CD14-positive monocyte (primary cell): ENCODE measurements around the gene BRIP1. TPM values are rescaled to one million over a fixed set of nuclear protein-coding genes. Genes with fewer than 3 reads are reported as not detected.

Experiments used
- DNase-seq, 3 donors: peaks; one replicate each; pipeline ENCODE4 v3.0.0-alpha.2; 2011 to 2022
- H2AFZ ChIP-seq: 2 replicates; pipeline ENCODE4 v1.6.0; 2012; ENCODE audit warnings: mild to moderate bottlenecking, low read depth, low read length, inconsistent platforms; ENCODE audit not compliant: insufficient read depth, poor library complexity, severe bottlenecking
- H3K27ac ChIP-seq, 2 donors: 1 replicate in 1 of 2; 2 replicates in 1 of 2; pipeline ENCODE4 v1.5.1; 2012 to 2013; ENCODE audit warnings: low read length in 2 of 2, control low read depth in 1 of 2, inconsistent platforms in 1 of 2, low read depth in 1 of 2, mild to moderate bottlenecking in 1 of 2
- H3K27me3 ChIP-seq, 2 donors: one replicate each; pipeline versions ENCODE4 v1.6.0 to v1.6.1; 2011 to 2013; ENCODE audit warnings: low read length in 2 of 2; ENCODE audit not compliant: control insufficient read depth in 2 of 2, insufficient read depth in 2 of 2
- H3K36me3 ChIP-seq, 2 donors: replicated peaks in 1 of 2; 1 replicate in 1 of 2; 2 replicates in 1 of 2; pipeline versions ENCODE4 v1.5.1 to v1.6.1; 2012 to 2013; ENCODE audit warnings: low read length in 2 of 2, control low read depth in 1 of 2, inconsistent platforms in 1 of 2, mild to moderate bottlenecking in 1 of 2; ENCODE audit not compliant: insufficient read depth in 2 of 2, control insufficient read depth in 1 of 2
- H3K4me1 ChIP-seq, 2 donors: 1 replicate in 1 of 2; 2 replicates in 1 of 2; pipeline versions ENCODE4 v1.5.1 to v1.6.1; 2012 to 2013; ENCODE audit warnings: low read length in 2 of 2, control low read depth in 1 of 2, inconsistent platforms in 1 of 2, mild to moderate bottlenecking in 1 of 2, moderate library complexity in 1 of 2; ENCODE audit not compliant: insufficient read depth in 2 of 2, control insufficient read depth in 1 of 2
- H3K4me2 ChIP-seq: replicated peaks from 2 replicates; pipeline ENCODE3; 2012; ENCODE audit warnings: low read length, moderate library complexity, mild to moderate bottlenecking; ENCODE audit not compliant: poor library complexity, severe bottlenecking; ENCODE audit errors: extremely low read depth
- H3K4me3 ChIP-seq, 3 experiments: fragments of 200-600 bp in 1 of 3; sonication (generic) in 1 of 3; replicated peaks in 1 of 3; 1 replicate in 2 of 3; 2 replicates in 1 of 3; pipeline ENCODE4 v1.5.1; 2011 to 2013; ENCODE audit warnings: low read length in 3 of 3, mild to moderate bottlenecking in 3 of 3, control low read depth in 2 of 3, low read depth in 2 of 3, inconsistent platforms in 1 of 3, moderate library complexity in 1 of 3
- H3K79me2 ChIP-seq: 2 replicates; pipeline ENCODE4 v1.6.0; 2012; ENCODE audit warnings: mild to moderate bottlenecking, control low read depth, inconsistent platforms, low read length, moderate library complexity; ENCODE audit not compliant: insufficient read depth
- H3K9ac ChIP-seq: 2 replicates; pipeline ENCODE4 v1.6.0; 2017; ENCODE audit warnings: low read length, mild to moderate bottlenecking; ENCODE audit not compliant: insufficient read depth, poor library complexity, severe bottlenecking
- H3K9me3 ChIP-seq, 2 donors: replicated peaks in 1 of 2; 1 replicate in 1 of 2; 2 replicates in 1 of 2; pipeline versions ENCODE4 v1.5.1 to v1.6.1; 2012 to 2013; ENCODE audit warnings: low read length in 2 of 2, control low read depth in 1 of 2; ENCODE audit not compliant: control insufficient read depth in 1 of 2, insufficient read depth in 1 of 2
- H4K20me1 ChIP-seq: 2 replicates; pipeline ENCODE4 v1.6.0; 2012; ENCODE audit warnings: mild to moderate bottlenecking, low read length, control low read depth, moderate library complexity; ENCODE audit not compliant: insufficient read depth
- H3K27ac Mint-ChIP-seq, 7 donors: one replicate each; pipeline ENCODE4 v1.8.0; 2020; ENCODE audit warnings: mild to moderate bottlenecking in 7 of 7, mixed read lengths in 7 of 7, moderate library complexity in 6 of 7, inconsistent platforms in 2 of 7
- H3K27me3 Mint-ChIP-seq, 3 donors: one replicate each; pipeline ENCODE4 v1.8.0; 2021 to 2022; ENCODE audit warnings: low read depth in 3 of 3, mild to moderate bottlenecking in 3 of 3, mixed read lengths in 3 of 3, moderate library complexity in 3 of 3, inconsistent platforms in 1 of 3
- H3K36me3 Mint-ChIP-seq, 2 donors: one replicate each; pipeline ENCODE4 v1.8.0; 2020; ENCODE audit warnings: mixed read lengths in 2 of 2, inconsistent platforms in 1 of 2, mild to moderate bottlenecking in 1 of 2
- H3K4me1 Mint-ChIP-seq: one replicate; pipeline ENCODE4 v1.8.0; 2020; ENCODE audit warnings: mild to moderate bottlenecking, mixed read lengths
- H3K4me3 Mint-ChIP-seq, 2 donors: one replicate each; pipeline ENCODE4 v1.8.0; 2020; ENCODE audit warnings: mild to moderate bottlenecking in 2 of 2, mixed read lengths in 2 of 2, moderate library complexity in 1 of 2
- H3K9me3 Mint-ChIP-seq, 7 donors: one replicate each; pipeline ENCODE4 v1.8.0; 2020 to 2022; ENCODE audit warnings: mixed read lengths in 7 of 7, mild to moderate bottlenecking in 6 of 7, moderate library complexity in 6 of 7, inconsistent platforms in 2 of 7
- WGBS: methylation state at CpG from one replicate; pipeline ENCODE4 v1.1.5; 2013; ENCODE audit warnings: missing lambda C conversion rate; ENCODE audit not compliant: insufficient coverage; 5-methylcytosine and 5-hydroxymethylcytosine counted together
- intact Hi-C, 2 donors: fragments of 100-400 bp; cut with micrococcal nuclease; formaldehyde crosslinking; loops; one replicate each; pipeline versions ENCODE4 v1.15.0 to v1.15.1; 2023
- polyA plus RNA-seq, 3 donors: library from polyadenylated mRNA; depleted of rRNA in 1 of 3; unstranded in 2 of 3; stranded (reverse) in 1 of 3; fragments of 300-500 nt in 2 of 3; fragments of >200 nt in 1 of 3; fragmentation: Illumina TruSeq in 2 of 3; gene quantifications; 1 replicate in 2 of 3; 2 replicates in 1 of 3; pipeline ENCODE4 v1.2.3, GENCODE V29; 2012 to 2021
- small RNA-seq: library from RNA; depleted of rRNA; stranded (forward); fragments of <200 nt; gene quantifications from one replicate; pipeline ENCODE3, GENCODE V24; 2012; ENCODE audit warnings: low read depth; ENCODE audit not compliant: insufficient read length
- TF ChIP-seq, protein P1 (sequence below): fragments of 200-600 bp; IDR thresholded peaks from one replicate; pipeline ENCODE4 v1.8.0; 2022; ENCODE audit warnings: antibody characterized with exemption, mild to moderate bottlenecking

Gene BRIP1
- polyA plus RNA-seq, 3 donors, result 0.11 to 0.12 TPM; not detected in 1

DNA sequence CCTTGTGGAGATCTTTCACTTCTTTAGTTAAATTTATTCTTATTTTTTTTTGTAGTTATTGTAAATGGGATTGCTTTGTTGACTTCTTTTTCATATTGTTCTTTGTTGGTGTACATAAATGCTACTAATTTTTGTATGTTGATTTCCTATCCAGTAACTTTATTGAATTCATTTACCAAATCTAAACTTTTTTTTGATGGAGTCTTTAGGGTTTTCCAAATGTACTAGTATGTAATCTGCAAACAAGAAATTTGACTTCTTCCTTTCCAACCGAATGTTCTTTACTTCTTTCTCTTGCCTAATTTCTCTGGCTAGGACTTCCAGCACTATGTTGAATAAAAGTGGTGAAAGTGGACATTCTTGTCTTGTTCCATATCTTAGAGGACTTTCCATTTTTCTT lies 230.5 kb downstream of the BRIP1 start:
- no peak overlapping the region for H3K4me3 ChIP-seq
- intact Hi-C loops, result no loop called here
- peaks cover 0 to 4% (median 3%) of the 10 kb centered on the region in 7 donors for H3K9me3 Mint-ChIP-seq
- TF ChIP-seq, protein P1, sequence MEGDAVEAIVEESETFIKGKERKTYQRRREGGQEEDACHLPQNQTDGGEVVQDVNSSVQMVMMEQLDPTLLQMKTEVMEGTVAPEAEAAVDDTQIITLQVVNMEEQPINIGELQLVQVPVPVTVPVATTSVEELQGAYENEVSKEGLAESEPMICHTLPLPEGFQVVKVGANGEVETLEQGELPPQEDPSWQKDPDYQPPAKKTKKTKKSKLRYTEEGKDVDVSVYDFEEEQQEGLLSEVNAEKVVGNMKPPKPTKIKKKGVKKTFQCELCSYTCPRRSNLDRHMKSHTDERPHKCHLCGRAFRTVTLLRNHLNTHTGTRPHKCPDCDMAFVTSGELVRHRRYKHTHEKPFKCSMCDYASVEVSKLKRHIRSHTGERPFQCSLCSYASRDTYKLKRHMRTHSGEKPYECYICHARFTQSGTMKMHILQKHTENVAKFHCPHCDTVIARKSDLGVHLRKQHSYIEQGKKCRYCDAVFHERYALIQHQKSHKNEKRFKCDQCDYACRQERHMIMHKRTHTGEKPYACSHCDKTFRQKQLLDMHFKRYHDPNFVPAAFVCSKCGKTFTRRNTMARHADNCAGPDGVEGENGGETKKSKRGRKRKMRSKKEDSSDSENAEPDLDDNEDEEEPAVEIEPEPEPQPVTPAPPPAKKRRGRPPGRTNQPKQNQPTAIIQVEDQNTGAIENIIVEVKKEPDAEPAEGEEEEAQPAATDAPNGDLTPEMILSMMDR, result no peak
- H3K27me3 ChIP-seq, result no peaks in the 10 kb centered on the region
- H3K27ac ChIP-seq, result no peak overlapping the region
- H3K27ac Mint-ChIP-seq, result no peak overlapping the region
- no peaks in the 10 kb centered on the region for H3K36me3 Mint-ChIP-seq
- no peak overlapping the region for H3K9ac ChIP-seq
- no peaks in the 10 kb centered on the region for H3K4me1 ChIP-seq
- H2AFZ ChIP-seq, result no peak overlapping the region
- no peaks in the 10 kb centered on the region for H4K20me1 ChIP-seq
- DNase-seq, result no peak
- peaks cover 0 to 7% (median 6%) of the 10 kb centered on the region in 3 donors for H3K27me3 Mint-ChIP-seq
- H3K4me2 ChIP-seq, result no peak overlapping the region
- no CpG with 5 or more reads among the region's 1 CpG for WGBS
- no peaks in the 10 kb centered on the region for H3K36me3 ChIP-seq
- H3K4me3 Mint-ChIP-seq, result no peak overlapping the region
- no peaks in the 10 kb centered on the region for H3K9me3 ChIP-seq
- no peaks in the 10 kb centered on the region for H3K4me1 Mint-ChIP-seq
- H3K79me2 ChIP-seq, result no peaks in the 10 kb centered on the region

DNA sequence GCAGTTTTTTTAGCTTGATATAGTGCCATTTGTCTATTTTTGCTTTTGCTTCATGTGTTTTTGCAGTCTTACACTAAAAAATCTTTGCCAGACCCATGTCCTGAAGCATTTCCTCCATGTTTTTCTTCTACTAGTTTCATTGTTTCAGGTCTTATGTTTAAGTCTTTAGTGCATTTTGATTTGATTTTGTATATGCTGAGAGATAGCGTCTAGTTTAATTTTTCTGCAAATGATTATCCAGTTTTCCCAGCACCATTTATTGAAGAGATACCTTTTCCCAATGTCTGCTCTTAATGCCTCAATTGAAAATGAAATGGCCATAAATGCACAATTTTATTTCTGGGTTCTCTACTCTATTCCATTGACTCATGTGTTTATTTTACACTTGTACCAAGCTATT lies 231.5 kb downstream of the BRIP1 start:
- H3K79me2 ChIP-seq, result no peaks in the 10 kb centered on the region
- DNase-seq, result no peak
- H3K27ac ChIP-seq, result no peak overlapping the region
- H3K9me3 ChIP-seq, result no peaks in the 10 kb centered on the region
- H2AFZ ChIP-seq, result no peak overlapping the region
- Mint-ChIP-seq H3K27ac (no peak overlapping the region), H3K27me3 (peaks cover 0 to 5% (median 5%) of the 10 kb centered on the region in 3 donors), H3K36me3 (no peaks in the 10 kb centered on the region), H3K4me1 (no peaks in the 10 kb centered on the region), H3K4me3 (no peak overlapping the region), H3K9me3 (peaks cover 0 to 4% (median 3%) of the 10 kb centered on the region in 7 donors)
- intact Hi-C loops, result no loop called here
- no peak overlapping the region for H3K4me3 ChIP-seq
- no CpG with 5 or more reads among the region's 1 CpG for WGBS
- H3K9ac ChIP-seq, result no peak overlapping the region
- H3K27me3 ChIP-seq, result no peaks in the 10 kb centered on the region
- H3K36me3 ChIP-seq, result no peaks in the 10 kb centered on the region
- H4K20me1 ChIP-seq, result no peaks in the 10 kb centered on the region
- TF ChIP-seq, protein P1, result no peak
- no peaks in the 10 kb centered on the region for H3K4me1 ChIP-seq
- no peak overlapping the region for H3K4me2 ChIP-seq

Small RNA genes lying within 50 kb of the gene (small RNA-seq; reads per million reads assigned to genes)
- not detected for gene RF00019

Other genes starting within 250 kb of the BRIP1 start
- gene INTS2, start 64.5 kb upstream of the BRIP1 start, polyA plus RNA-seq, result 1 to 10 TPM; 2.2 to 2.9 (median 2.6) TPM
- gene MED13, start 201.8 kb upstream of the BRIP1 start, polyA plus RNA-seq, result 10 to 100 TPM in 1 of 3 donors, 1 to 10 TPM in 2; 2.1 to 32.0 (median 5.0) TPM